Stimulated activated CD4-positive, alpha-beta T cell treated with anti-CD3 and anti-CD28 coated beads, Interleukin-12 subunit alpha, Interleukin-12 subunit beta, amount 100 ng/mL, for 24 hours (primary cell): ENCODE results near the gene TMEM219.

Experiments
- DNase-seq, 2 experiments: peaks; one replicate each; pipeline ENCODE4 v3.0.0-alpha.2; 2020; ENCODE audit warnings: low read depth in 2 of 2

Gene TMEM219

DNA sequence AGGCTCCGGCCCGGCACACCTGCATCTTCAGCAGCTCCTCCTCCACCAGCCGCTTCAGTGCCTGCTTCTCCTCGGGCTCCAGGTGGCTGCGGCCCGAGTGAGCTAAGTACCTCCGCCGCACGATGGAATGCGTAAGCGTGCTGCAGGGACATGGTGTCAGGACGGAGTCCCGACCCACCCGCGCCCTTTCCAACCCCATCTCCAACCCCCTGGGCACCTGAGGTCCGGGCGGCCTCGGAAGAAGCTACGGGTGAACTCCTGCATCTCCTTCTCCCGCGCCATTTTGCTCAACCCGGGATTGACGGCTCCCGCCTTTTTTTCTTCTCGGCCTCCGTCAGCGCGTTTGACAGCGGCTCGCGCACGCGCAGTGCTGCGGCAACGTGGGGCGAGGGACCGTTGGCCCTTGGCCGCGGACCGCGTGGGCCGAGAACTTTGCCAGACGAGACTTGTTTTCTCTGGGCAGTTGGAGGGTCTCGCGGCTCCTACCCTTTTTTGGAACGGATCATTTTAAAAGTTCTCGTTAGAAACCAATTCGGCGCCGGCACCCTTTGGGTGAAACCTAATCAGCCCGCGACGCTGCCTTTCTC lies 33.5 kb downstream of the TMEM219 start, which contains the start of gene HIRIP3:
Gene HIRIP3, minus strand, starts transcription at position 294 of the 587 bp plus-strand sequence. Its CDS starts 12 bp downstream, at position 282.
- DNase-seq = peak; percentile 78 to 81

DNA sequence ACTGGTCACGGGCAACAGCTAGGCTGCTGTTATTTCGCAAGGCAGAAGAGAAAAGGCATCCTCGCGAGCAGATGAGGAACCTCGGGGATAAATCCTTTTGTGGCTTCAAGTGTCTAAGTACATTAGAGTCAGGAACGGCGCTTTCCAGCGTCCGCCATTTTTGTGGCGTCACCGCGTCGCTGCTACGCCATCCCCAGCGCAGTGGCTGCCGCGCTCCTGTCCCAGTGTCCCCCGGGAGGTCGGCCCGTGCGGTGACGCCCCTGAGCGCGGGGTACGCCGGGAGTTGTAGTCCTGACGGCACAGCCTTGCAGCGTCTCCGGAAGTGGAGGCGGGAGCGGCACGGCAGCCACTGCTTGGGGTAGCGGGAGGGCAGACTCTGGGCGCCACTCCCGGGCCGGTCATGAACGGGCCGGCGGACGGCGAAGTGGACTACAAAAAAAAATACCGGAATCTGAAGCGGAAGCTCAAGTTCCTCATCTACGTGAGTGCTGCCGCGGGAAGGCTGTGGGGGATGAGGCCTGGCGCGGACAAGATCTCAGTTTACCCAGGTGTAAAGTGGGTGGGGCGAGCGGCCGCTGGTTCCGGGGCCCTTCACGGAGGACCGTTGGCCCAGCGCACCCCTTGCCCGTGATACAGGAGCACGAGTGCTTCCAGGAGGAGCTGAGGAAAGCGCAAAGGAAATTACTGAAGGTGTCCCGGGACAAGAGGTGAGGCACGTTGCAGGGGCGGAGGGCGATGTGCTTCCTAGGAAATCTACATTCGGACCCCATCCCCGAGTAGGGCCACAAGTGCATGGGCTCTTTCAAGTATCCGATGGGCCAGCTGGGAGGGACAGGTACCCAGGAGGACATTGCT lies 34.3 kb downstream of the TMEM219 start, which contains the start of gene INO80E:
Gene INO80E, plus strand, starts transcription at position 331 of the 855 bp plus-strand sequence. Its CDS starts 70 bp downstream, at position 401.
- DNase-seq = peak; percentile 99 to 100

DNA sequence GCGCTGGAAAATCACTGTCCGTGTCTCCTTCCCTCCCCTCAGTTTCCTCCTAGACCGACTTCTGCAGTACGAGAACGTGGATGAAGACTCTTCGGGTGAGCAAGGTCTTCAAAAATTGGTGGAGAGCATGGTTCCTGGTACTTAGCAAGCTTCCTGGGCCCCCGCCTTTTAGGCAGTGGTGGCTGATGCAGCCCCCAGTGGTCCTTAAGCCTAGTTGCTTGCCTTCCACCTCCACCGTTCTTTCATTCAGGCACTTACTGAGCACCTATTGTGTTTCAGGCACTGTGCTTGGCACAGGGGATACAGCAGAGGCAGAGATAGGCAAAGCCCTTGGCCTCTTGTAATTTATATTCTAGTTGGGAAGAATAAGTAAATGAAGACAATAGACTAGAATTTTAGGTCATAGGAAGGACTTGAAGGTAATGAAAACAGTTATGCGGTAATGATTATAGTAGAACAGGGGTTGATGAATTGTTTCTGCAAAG lies 34.9 kb downstream of the TMEM219 start:
- no peak for DNase-seq

DNA sequence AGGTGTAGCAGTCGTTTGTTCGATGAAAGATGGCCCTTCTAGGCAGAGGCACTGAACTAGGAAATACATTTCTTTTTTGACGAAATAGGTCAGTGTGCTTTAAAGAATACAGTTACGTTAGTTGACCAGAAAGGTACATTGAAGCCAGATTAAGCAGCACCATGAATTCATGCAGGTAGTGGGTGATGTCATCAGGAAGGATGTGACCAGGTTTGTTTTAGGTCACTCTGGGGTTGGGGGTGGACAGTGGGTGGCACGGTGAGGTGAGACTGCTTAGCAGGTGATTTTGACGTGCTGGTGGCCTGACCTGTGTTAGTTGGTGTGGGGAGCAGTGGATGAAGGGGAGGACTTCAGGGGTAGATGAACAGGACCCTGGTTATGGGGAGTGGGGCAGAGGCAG lies 37.7 kb downstream of the TMEM219 start:
- DNase-seq = no peak

DNA sequence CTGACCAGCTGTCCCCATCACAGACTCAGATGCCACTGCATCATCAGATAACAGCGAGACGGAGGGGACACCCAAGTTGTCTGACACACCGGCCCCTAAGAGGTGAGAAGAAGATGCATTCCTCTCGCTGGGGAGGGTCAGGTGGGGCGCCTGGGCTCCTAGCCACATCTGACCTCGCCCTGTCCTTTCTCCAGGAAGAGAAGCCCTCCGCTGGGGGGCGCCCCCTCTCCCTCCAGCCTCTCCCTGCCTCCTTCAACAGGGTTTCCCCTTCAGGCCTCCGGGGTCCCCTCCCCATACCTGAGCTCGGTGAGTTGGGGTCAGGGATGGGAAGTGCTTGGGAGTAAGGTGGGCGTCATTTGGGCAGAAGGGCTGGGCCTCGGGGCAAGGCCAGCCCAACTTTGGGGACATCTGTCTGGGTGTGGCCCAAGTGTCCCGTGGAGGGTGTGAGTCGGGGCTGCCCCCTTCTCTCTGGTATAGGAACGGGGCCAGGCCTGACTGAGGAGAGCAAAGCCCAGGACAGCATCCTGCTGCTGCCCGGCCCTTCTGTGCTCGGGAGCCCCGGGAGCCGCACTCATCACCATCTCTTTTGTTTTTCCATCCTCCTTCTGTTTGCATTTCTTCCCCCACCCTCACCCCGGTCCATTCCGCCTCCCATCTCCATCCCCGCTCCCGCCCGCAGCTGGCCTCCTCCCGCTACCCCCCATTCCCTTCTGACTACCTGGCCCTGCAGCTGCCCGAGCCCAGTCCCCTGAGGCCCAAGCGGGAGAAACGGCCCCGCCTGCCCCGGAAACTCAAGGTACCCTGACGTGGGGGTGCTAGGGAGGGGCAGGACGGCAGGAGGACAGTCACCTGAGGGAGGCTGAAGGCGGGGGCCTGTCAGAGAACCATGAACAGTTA lies 39.1 kb downstream of the TMEM219 start:
- no peak for DNase-seq

DNA sequence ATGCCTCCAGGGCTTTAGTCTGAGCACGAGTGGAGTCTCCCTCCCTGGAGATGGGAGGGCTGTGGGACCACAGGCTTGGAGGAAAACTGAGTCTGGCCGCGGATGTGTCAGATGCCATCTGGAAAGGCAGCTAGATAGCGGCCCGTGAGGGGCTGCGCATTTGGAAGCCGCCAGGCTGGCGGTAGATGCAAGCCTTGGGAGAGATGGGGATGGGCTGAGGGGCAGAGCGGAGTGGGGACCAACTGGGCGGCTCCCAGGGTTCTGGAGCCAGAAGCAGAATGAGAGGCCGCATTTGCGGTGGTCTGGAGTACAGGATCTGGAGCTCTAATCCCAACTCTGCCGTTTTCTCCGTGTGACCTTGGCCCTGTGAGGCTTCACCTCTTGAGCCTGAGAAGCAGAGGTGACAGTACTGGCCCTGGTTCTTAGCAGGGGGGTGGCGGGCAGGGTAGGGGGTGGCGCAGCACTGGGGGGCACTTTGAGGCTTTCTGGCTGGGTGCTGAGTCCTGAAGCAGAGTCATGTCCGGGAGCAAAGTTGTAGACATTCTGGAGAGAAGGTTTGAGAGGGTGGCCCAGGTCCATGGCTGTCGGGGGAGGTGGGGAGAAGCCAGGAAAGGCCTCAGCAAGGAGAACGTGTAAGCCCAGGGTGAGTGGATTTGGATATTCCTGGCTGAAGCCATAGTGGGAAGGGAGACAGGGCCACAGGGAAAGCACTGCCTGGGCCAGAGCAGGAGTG lies 40.9 kb downstream of the TMEM219 start:
- DNase-seq = no peak

DNA sequence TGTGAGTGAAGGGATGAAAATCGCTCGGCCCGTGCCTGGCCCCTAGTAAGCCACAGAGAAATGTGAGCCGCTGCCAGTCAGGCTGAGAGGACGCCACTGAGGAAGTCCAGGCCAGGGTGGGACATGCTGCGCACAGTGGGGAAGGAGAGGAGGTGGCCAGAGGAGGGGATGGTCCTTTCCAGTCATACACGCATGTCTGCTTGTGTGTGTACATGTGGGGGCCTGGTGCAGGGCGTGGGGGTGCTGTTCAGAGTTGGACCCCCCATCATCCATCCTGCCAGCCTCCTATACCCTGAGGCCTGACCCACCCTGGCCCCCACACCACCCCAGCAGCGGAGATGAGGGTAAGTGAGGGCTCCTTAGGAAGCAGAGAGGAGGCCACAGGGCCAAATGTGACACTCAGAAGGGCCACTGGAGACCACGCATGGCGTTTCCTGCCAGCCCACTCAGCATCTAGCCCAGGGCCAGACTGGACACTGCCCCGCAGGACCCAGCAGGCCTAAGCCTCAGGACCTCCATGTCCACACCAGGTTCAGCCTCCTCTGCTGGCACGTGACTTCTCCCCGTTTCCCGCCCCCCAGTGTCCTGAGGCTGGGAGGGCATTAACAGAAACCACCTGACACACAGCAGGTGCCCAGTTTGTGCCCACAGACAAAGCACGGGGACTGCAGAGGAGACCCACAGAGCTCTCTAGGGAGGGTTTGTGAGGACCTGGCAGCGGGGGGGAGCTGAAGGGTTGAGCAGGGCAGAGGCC lies 42.0 kb downstream of the TMEM219 start:
- no peak for DNase-seq

DNA sequence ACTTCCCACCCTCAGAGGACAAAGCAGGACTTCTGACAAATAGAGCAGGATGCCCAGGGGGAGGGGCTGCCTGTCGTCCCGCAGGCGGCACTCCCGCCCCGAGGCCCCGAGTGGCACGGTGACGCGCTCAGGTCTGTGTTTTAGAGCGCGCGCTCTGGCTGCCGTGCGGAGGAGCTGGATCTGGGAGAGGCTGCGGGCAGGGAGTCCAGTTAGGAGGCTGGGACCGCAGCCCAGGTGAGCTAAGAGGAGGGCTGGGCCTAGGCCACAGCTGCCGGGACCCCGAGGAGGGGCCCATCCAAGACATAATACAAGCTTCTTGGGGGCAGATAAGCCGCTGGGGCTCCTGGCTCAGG lies 42.5 kb downstream of the TMEM219 start:
- no peak for DNase-seq

DNA sequence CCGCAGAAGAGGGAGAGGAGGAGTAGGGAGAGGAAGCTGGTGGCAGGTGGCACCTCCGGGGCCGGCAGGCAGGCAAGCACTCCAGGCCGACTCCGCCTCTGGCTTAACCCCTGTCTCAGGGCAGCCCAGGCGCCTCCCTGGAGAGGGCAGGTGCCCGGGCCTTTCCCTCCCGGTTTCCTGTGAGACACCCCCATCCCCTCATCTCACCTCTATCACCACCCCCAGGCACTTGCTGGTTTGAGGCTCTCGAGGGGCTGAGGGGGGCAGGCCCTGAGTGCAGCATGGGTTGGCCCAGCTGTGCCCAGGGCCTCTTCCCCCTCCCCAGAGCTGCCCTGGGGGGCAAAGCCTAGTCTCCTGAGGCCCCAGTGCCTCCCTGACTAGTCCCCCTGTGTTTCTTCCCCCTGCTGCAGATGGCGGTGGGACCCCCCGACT lies 42.9 kb downstream of the TMEM219 start:
- no peak for DNase-seq

DNA sequence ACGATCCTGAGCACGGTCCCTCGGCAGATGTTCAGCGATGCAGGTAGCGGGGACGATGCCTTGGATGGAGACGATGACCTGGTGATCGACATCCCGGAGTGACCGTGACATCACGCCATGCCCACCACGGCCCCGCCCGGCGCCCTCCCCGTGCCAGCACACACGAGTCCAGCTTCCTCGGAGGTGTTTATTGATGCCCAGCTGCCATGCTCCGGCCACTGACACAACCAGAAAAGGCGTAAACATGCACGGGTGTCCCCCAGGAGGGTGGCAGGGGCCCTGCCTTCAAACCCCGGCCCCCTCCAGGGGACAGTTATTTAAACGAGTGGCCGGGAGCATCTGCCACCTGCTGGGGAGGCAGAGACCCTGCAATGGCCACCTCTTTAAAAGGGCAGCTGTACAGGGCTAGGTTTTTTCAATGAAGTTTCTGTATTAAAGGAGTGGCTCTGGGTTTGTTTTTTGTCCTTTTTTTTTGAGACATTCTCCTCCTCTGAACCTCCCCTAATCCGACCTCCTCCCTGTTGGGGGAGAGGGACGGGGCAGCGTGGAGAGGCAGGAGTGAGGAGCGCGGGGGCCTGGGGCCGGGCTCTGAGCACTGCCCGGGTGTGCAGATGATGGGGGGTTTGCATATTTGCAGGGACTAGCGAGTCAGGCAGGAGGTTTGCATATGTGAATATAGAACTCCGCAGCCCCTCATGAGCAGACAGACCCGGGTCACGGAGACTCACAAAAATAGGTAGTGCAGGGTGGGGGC lies 43.6 kb downstream of the TMEM219 start:
- DNase-seq = no peak

DNA sequence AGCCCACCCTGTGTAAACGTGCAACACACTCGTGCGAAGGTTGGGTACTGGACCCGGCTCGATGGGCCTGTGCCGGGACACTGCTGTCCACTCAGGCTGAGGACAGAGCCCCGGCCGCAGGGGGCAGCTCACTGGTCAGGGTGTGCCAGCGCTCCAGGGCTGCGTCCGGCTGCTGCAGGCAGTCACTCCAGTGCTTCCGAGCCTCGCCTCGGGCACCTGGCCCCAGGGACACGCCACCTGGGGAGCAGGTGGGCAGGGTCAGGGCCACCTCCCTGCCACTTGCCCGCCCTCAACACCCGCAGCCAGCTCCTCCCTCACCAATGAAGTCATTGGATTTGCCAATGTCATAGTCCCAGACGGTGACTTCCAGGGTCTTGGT lies 44.2 kb downstream of the TMEM219 start:
- no peak for DNase-seq

DNA sequence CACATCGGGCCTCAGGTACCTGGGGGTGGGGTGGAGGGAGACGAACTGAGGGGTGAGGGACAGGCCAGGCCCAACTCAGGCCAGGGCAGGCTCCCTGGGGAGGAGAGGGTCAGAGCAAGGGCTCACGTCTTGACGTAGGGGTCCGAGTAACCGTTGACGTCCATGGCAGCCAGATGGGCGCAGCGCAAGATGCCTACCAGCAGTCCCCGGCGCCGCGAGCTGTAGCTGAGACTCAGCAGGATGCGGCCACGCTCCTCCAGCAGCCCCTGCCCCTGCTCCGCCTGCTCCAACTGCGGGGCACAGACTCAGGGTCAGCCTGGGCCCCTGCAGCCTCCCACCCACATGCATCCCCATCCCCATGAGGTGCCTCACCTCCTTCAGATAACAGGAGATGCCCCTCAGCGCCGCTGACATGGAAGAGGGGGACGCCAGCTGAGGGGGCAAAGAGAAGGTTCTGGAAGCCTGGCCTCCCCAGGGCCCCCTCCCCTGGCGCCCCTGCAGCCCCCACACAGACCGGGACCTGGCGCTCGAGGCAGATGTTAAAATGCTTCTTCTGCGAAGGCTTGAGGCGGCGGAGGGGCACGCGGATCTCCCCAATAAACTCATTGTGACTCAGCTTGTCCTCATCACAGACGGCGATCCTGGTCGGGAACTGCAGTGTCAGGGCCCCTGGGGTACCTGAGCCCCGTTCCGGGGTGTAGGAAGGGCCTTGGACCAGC lies 44.9 kb downstream of the TMEM219 start:
- no peak for DNase-seq

DNA sequence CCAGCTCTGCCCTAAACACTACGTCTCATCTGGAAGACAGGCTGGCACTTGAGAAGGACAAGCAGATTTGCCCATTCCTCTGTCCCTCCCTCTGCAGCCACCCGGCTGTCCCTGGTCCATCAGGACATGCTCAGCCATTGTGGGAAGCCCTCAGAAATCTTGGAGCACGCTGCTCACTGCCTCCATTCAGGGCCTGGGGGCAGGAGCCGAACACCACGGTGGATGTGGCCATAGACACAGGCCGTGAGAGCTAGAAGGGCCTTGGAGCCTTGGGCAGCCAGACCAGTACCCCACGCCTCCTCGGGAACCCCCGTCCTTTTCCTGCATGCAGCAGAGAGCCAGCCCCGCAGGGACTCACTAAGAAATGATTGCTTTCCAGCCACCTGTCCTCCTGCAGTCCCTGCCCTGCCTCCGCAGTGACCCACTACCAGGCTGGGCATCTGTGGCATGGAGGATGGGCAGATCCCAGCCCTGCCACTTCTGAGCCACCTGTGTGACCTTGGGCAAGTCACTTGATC lies 45.6 kb downstream of the TMEM219 start:
- DNase-seq = no peak

DNA sequence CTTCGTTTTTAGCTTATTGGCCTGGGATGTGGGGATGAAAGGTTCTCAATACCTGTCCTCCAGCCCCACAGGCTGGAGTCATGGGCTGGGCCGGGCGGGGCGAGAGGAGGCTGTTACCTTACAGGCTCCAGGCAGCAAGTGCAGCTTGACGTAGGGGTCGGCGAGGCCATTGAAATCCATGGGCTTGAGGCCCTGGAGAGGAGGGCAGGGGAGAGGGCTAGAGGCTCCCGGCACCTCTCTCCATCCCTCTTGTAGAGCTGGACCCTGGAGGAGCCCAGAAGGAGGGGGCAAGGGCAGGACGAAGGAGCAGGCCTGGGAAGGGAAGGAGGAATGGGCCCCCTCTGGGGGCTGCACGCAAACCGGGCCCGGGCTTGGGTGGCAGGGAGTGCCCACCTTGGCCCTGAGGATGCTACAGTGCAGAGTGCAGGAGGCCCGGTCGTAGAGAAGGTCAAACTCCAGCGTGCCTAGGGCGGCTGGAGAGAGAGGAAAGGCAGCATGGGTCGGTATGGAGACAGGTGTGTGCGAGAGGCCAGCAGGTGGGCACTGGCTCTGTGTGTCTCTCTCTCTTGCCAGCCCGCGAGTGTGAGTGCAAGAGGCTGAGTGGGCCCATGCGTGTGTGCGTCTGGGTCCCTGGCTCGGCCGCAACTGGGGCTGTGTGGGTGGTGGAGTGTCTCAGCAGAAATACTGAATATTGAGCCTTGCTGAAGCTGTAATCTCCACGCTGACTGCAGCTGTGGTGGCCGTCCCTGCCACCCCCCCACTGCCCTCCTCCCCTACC lies 47.4 kb downstream of the TMEM219 start:
- no peak for DNase-seq

DNA sequence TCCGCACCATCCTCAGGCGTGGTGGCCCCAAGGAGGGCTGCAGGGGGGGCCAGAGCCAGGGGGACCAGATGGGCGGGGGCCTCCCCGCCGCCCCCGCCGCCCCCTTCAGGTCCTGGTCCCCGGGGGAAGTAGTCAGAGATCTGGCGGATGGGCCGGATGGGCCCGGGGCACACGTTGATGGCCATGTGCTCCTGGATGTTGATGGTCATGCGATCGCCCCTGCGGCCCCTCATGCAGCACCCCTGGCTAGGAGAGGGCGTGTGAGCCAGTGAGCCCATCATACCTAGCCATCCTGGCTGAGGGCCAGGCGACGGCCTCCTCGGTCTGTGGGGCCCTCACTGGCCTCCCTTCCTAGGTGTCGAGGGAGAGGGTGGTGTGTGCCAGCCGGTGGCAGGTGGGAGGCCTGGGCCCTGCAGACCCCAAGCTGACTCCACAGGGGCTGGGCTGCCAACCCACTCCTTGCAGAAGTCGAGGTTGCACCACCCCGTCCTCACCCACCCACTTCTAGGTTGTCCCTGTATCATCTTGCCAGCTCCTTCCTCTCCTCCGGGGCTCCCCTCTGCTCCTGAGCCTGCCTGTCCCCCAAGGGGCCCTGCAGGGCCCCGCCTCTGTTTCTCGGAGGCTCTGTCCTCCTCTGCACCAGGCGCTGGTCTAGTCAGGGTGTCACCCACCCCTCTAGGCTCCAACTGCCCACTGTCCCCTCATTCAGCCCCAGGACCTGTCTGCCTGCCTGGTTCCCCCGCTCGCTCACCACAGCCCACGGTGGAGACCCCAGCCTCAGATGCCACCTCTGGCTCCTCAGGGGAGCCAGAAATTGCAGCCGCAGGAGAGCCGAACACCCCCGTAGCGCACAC lies 48.3 kb downstream of the TMEM219 start:
- DNase-seq = no peak

DNA sequence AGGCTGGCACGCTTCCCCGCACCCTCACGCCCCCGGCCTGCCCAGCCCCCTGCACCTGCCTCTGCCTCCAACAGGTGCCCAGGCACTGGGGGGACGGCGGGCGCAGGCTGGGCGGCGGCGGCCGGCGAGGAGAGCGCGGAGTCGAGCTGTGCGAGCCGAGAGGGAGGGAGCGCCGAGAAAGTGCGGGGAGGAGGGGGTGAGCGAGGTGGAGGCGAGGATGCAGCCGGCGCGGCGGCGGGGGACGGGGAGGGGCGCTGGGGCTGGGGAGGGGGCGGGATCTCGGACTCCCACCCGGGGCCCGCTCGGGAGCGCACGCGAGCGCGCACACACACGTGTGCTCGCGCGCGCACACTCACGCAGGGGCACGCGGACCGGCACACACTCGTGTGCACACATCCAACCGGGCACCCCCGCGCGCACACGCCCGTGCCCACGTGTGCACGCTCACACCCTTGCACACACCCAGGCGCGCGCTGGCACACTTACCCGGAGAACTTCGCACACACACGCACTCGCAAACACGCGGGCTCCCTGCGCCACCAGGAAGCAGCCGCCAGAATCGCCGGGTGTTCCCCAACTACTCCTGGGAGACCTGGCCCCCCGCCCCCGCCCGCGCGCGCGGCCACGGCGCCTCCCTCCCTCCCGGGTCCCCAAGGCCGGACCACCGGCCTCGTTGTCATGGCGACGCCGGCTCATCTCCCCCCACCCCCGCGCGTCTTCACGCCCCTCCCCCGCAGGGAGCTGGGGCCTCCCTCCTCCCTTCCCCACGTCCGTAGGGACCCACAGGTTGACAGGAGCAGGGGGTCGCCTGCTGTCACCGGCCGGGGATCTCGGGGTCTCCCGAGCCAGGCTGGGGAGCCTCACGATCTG lies 49.2 kb downstream of the TMEM219 start, which contains the start of gene DOC2A:
Gene DOC2A, minus strand, starts transcription at position 184 of the 870 bp plus-strand sequence. CDS start 805 bp downstream, outside the sequence.
- no peak for DNase-seq
